GM04503 (cell line): ENCODE results near the gene PRRT4.

Experiments
- DNase-seq: peaks from one replicate; pipeline ENCODE4 v3.0.0-alpha.2; 2012; ENCODE audit warnings: low read depth

Gene PRRT4

DNA sequence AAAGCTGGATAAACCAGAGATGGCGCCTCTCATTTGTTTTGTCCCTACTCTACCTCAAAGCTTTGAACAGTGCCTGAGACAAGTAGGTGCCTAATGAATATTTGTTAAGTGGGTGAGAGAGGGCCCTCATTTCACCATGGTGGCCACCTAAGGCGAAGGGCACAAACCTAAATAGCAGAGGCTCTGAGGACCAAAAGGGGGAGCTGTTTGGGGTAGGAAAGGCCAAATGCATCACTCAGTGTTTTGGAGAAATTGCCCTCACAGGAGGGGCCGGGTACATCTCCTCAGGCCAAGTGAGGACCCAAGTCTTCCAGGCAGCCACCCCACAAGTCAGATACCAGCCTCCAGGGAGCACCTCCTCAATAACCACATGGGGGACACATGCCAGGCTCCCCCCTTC is 34.3 kb upstream of the PRRT4 start:
- DNase-seq = no peak

DNA sequence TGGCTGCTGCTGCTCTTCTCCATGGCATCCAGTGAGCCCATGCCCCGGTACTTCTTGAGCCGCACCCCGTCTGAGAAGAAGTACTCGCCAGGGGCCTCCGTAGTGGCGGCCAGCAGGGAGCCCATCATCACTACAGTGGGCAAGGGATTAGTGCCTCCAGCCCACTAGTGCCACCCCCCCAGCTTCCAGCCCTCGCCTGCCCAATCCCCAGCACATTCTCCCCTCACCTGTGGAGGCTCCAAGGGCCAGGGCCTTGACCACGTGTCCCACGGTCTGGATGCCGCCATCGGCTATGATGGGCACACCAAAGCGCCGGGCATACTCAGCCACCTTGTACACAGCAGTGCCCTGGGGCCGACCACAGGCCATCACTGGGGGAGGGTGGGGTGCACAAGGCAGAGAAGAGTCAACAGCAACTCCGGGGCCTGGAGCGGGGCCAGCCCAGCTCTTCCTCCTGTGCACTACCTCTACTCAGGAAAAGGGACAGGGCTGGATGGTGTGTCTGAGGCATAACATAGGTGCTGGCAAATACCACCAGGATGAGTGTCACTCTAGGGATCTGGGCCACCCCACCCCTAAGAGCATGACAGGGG is 33.5 kb upstream of the PRRT4 start:
- no peak for DNase-seq

DNA sequence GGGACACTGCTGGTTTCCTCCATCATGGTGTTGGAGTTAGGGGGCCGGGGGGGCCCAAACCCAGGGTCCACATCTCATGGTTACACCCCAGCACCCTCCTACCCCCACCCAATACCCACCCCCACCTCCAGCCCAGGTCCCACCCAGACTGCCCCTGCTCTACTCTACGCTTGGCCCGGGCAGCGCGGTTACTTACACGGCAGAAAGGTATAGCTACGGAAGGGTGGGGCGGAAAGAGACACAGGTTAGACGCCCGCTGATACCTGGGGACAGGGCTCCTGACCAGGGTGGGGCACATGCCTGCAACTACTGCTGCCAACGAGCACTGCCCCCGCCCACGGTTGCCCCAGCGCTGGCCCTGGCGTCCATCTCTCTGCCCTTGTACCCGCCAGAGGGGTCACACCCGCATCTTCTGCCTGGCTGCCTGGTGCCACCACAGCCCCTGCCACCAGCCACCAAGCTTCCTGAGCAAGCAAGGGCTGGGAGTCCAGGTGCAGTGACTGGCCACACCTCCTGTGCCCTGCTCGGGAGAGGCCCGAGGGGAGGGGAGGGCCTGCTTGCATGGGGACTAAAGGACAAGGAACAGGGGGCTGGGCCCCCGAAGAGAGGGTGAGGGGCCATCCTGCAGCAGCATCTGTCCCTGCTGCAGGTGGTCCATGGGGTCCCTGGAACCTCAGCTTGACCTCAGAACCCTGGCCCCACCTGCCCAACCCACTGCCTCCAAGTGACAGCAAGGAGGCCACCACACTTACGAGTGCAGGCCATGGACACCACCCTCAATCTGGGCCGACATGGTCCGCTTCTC is 32.2 kb upstream of the PRRT4 start:
- no peak for DNase-seq

DNA sequence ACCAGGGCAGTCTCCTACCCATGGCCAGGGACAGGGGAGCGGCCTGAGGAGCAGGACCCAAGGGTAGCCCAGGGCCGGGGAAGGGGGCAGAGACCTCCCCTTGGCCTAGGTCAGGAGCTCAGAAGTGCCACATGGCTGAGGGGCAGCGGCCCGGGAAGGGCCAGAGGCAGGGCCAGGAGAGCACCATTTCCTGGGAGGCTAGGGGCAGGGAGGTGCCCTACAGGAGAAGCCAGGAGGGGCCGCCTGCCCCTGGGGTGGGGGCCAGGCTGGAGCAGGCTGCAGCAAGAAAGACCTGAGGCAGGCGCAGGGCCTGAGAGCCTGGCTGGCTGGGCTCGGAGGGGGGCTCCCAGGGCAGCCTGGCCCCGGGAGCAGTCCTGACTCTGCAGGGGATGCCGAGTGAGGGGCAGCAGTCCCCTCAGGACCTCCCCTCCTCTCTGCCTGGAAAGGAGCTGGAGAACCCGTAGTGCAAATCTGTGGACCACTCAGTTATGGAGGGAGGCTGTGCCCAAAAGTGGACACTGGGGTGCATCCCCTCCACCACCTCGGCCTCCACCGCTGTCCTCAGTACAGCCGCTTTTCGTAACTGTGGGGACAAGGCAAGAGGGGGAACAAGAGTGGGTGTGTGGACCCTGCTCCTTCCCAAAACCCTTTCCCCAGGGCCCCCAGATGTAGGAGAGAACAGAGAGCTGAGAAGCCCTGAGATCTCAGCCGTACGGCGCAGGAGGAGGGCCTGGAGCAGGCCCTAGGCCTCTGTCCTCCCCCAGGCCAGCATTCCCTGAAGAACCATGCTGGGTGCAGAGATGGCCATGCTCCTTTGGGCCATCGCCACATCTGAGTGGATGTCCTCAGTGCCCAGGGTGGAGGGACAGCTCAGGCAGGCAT is 31.2 kb upstream of the PRRT4 start:
- no peak for DNase-seq

DNA sequence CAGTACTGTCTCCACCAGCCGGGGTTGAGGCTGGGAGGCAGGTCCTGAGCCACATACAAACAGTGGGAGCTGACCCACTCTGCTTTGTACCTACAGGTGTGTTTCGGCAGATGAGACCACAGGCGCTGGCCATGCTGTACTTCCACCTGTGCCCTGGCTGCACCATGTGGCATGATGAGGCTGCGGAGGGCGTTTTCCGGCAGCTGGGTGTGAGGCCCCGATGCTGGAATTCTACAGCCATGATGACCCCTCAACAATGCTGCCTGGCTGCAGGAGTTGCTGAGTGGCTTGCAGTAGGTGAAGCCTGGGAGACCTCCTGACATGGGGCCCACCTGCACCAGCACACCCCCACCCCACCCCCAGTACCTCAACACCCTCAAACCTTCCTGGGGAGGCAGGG is 30.3 kb upstream of the PRRT4 start:
- no peak for DNase-seq

DNA sequence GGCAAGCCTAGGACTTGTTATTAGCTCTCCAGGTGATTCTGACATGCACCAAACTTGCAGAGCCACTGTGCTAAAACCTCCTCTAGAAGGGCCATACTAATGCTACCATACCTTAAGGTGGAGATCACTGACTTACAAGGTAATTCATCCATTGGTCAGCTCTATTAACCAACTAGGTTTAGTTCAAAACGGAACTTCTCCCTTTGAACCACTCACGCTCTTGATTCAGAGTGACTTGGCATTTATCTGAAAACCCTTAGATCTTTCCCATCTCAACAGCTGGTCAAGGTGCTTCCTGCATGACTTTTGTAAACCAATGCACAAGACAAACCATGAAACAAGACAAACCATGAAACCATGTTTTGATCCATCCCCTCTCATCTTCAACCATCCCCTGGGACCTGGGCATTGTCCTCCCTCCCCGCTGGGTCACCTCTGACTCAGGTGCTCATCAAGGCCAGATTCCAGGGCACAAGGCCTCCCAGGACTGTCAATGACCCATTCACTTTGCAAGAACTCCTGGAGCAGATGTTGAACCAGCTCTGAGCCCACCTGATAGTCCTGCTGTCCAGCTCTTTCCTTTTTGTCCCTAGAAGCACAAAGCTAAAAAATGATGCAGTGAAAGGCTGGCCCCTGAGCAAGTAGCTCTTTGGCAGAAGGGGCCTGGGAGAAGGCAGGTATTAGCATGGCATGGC is 29.5 kb upstream of the PRRT4 start:
- DNase-seq = no peak

DNA sequence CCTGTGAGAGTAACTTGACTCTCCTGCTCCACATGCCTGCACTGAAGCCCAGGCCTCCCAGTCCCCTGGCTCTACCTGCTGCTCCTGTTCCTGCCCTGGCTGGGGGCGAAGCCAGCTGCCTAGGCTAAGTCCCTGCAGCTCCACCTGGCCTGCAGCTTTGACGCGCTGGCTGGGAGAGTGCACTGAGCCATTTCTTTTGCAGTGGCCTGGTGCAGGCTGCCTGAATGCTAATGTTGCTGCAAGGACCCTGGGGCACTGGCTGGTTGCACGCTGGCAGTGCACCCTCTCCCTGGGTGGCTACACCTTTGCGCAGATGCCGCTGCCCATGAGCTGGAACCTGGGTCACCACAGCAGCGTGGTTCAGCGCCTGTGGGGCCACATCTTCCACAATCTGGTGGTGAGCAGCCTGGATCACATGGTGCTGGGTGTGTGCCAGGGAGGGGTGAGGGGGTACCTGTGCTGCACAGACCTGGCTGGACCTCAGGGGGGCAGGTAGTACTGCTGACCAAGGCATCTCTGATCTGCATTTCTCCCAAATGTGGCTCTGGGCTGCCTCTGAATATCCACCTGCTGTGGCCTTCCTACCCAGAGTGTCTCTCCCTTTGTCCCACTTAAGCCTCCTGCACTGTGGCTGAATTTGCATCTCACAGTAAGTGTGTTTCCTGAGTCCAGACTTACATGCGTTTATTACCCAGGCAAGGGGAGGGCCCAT is 28.3 kb upstream of the PRRT4 start:
- no peak for DNase-seq

DNA sequence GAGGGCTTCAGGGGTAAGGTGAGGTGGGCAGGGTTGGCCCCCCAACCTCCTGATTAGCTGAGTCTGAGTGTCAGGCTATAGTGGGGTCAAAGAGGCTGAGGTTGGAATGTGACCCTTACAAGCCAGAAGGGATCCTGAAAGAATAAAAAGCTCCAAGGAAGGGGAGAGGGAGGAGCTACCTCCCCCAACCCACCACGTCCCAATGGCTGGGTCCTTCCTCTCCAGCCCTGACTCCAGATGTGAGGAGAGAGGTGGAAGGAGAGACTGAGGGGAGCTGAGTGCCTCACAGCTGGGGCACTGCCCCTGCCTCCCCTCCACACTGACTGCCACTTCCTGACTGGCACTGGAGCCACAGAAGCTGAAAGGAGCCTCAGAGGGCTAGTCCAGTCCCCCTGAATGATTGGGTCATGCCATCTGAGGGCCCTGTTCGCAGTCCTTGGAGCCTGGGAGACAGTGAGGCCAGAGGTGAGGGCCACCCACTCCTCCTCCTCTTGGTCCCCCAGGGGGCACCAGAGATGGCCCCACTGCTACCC is 27.7 kb upstream of the PRRT4 start:
- no peak for DNase-seq

DNA sequence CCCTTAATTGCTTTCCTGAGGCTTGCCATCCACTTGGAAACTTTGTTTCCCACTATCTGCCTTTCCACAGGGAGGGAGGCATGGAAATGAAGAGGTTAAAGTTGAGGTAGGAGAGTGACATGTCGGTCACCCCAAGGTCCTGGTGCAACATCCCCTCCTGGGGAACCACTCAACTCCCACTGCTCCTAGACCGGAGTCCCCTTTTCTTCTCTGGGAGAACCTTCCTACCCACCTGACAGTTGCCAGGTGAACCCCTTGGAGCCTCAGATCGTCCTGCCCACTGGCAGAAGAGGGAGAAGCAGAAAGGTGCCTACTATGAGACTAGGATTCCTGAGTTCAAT is 26.6 kb upstream of the PRRT4 start:
- no peak for DNase-seq

DNA sequence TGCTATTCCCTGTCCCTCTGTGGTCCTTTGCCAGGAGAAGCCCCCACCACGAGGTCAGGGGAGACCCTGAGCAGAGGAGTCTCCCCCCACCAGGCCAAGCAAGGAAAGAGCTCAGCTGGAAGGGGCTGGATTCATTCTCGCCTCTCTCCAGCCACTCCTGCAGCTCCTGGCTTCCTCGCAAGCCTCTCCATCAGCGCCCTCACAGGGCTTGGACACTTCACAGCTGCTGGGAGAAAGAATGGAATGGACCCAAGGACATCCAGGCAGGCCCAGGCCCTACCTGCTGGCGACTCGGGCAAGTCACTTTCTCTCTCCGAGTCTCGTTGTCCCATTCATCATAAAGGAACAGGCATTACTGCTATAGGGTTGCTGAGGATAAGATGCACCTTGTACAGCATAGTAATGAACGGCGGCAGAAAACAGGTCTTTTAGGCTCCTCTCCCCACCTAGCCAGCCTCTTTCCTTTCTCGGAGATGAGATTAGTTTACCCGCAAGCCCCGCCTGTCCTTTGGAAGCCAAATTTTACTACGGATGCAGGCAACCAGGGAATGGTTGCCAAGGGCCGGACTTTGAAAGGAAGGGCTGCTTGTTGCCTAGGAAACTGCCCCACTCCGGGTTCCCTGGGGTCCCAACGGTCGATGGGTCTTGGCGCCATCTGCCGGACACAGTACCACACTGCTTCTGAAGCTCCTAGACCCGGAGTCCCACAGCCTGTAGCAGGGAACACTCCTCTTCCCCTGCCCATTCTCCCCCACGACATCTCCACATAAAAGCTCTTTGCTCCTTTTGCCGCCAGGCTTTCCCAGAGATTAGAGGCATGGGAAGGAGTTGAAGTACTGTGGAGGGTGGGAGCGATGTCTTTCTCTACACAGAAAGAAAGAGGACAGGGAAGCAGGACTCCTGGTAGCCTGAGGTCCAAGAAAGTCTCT is 26.0 kb upstream of the PRRT4 start:
- no peak for DNase-seq

DNA sequence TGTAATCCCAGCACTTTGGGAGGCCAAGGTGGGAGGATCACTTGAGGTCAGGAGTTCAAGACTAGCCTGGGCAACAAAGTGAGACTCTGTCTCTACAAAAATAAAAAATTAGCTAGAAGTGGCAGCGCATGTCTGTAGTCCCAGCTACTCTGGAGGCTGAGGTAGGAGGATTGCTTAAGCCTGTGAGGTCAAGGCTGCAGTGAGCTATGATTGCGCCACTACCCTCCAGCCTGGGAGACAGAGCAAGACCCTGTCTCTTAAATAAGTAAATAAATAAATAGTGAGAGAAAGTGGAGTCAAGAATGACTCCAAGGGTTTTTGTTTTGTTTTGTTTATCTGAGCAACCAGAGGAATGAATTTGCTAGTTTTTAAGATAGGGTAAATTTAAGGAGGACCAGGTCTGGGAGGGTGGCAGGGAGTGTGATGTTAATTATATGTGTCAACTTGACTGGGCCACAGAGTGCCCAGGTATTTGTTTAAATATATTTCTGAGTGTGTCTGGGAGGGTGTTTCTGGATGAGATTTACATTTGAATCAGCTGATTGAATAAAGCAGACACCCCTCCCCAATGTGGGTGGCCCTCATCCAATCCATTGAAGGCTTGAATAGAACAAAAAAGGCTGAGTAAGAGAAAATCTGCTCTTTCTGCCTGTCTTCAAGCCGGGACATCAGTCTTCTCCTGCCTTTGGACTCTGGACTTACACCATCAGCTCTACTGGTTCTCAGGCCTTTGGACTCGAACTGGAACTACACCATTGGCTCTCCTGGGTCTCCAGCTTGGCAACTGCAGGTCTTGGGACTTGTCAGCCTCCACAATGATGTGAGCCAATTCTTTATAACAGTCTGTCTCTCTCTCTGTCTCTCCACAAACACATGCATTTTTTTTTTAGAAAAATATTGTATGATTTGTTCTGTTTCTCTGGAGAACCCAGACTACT is 24.8 kb upstream of the PRRT4 start:
- DNase-seq = no peak

DNA sequence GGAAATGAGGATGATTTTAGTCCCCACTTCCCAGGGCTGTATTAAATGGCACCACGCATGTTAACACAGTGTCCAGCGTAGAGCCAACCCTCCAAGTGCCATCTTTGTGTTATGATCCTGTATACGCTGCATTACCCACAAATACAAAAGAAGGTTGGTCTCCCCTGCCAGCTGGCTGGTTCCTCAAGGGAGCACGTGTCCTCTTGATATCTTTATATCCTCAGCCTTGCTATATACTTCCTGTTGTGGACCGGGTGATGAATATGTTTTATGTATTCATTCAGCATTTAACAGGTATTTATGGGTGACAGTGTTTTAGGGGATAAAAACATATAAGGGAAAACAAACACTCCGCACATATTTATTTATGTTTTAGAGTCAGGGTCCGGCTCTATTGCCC is 23.2 kb upstream of the PRRT4 start:
- no peak for DNase-seq

DNA sequence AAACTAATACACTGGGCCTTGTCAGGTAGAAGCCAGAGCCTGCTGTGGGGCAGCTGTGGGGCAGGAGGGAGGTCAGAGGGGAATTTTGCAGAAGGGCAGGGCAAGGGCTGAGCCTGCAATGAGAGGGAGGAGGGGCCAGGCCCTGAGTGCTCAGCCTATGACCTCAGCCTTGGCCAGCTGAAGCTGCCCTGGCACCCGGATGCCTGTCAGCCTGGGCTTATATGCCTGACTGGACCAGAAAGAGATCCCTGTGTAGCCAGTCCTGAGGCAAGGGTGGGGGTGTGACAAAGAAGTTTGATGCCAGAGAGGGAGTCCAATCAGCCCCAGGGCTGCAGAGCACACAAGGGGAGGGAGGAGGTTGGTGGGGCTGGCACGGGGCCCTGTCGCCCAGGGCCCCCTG is 22.3 kb upstream of the PRRT4 start:
- DNase-seq = no peak

DNA sequence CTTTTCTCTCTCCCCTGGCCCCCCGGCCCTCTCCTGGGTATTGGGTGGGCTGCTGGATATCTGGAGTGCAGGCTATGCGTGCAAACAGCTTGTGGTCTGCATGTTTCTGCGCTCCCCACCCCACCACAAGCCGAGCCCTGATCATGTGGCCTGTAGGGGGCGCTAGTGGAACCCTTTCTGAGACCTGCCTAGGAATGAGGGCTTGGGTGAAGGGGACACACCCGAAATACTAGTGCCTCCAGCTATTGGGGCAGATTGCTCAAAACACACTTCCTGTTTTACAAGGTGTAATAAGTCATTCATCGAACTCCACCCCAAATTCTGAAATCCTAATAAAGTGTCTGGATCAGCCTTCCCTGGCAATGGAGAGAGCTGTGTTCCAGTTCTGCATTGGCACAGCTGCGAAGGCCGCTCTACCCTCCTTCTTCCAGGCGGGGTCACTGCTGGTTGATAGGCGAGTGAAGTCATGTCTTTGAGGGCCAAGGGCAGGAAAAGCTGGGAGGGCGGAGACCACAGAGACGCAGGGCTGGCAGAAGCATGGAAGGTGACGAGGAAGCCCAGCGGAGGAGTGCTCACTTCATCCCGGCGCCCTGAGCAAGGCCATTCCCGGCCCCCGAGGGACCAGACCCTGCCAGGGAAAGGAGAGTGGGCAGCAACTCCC is 19.8 kb upstream of the PRRT4 start:
- no peak for DNase-seq

DNA sequence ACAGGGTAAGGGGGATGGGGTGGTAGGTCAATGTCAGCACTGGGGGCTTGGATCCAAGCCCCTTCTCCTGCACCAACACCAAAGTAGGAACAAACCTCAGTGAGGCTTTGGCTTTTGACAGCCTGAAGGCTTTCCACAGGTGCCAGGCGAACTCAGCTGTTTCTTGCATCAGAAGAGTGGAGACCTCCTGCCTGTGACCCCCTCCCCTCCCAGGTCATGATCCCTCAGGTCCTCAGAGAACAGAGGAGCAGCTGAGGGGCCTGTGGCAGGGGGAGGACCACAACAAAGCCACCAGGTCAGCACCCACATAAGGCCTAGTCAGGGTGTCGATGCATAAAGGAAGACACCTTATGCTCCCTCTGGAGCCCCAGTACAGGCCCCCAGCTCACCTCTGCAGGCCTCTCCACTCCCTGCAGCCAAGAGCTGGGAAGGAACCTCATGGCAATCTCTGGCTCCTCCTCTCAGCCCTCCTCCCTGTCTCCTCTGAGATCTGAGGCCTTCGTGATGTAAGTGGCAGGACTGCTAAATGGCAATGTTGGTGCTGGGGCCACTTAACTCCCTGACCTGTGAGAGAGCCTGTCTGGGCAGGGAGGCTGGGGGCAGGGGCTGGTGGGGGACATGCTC is 19.1 kb upstream of the PRRT4 start:
- DNase-seq = no peak

DNA sequence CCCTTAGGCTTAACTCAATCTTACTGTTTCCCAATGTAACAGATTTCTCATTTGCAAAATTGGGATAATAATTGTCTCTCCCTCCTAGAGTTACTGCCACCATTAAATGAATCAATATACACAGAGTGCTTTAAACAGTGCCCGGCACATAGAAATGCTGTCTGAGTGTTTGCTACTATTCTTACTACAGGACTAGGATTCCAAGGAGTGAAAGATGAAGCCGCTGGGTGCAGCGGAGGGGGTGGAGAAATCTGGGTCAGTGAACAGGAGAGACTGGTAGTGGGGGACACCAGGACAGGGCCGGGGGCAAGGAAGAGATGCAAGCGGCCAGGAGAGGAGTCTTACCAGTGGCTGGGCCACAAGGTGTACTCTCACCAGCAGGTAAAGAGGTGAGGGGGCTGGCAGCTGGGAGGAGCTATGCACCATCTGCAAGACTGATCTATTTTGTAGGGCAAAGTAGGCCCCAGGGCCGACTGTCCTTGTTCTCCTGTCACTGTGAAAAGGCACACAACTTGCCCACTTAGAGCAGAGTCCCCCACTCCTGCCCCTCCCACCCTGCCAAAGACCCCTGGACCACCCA is 18.5 kb upstream of the PRRT4 start:
- no peak for DNase-seq

DNA sequence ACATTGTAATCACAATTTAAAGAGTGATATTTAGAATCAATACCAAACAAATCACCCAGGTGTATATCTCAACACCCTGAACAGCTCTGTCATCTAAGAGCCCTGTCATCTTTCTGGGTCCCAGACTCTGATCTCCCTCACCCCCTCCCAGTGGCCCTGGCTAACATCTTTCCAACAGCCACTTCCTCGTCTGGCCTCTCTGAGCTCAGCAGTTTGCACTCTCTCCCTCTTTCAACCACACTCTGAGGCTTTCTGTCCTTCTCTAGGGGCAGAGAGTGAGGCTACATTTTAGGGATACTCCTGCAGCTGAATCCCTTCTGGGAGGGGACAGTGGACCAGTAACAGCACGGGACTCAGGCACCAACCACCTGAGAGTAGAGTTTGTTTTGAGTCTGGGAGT is 17.1 kb upstream of the PRRT4 start:
- no peak for DNase-seq

DNA sequence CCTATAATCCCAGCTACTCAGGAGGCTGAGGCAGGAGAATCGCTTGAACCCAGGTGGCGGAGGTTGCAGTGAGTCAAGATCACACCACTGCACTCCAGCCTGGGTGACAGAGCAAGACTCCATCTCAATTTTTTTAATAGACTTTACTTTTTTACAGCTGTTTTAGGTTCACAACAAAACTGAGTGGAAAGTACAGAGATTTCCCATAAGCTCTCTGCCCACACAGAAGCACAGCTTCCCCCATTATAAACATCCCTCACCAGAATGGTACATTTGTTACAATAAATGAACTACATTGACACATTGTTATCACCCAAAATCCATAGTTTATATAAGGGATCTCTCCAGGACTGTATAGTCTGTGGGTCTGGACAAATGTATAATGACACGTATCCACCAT is 14.6 kb upstream of the PRRT4 start:
- DNase-seq = no peak
